ENCODE measurements around the gene ROR2.
"Not testable (repeated sequence)": the region's sequence is repeated elsewhere in the genome, so short reads cannot be mapped to it uniquely, and the experiment has no call there.

Gene ROR2

DNA sequence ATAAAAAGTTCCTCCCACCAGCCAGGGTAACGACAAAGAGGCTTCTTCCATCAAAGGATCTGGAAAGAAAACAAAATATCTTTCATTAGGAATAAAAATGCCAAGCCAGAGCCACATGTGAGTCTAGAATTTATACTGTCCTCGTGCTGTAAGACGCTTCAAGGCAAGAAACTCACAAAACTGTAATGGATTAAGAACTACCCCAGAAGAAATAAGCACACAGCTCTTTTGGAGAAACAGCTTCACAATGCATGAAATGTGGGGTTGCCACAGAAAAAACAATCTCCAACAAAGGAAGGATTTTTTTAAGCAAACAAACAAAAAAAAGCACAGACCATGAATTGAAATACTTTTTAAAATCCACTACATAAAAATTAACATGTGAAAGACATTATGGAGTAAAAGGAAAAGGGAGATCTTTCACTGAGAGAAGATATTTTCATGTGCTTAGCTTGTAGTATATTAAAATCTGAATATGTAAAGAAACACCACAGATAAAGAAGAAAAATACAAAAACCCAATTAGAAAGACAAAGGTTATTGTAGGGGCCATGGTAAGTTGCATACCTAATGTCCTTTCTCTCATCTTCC, 385.9 kb downstream of the ROR2 start:
- DNase-seq (no peak), ATAC-seq (no peak)
- Mint-ChIP-seq H3K27ac (no peak overlapping the region), H3K9me3 (no peaks in the 10 kb centered on the region), H3K4me3 (no peak overlapping the region), H3K4me1 (no peaks in the 10 kb centered on the region), H3K27me3 (peaks cover 37% of the 10 kb centered on the region)

DNA sequence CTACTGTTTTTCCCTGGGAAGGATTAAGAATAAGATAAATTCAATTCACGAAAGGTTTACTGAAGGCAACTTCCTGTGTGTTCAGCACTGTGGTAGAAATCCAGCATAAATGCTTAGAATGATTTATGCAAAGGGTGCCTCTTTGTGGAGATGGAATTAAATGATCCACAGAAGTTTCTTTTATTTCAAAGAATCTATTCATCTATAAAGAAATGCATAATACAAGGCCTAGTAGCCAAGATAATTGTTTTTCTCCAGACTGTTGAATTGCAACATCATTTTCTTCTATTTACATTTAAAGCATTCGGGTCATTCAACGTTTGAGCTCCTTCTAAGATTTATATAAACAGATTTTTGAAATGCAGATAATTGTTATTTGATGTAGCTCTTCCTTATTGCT, 387.6 kb downstream of the ROR2 start:
- Mint-ChIP-seq H3K27ac (peak overlapping the region in 1 of 2 donors; percentile 30), H3K9me3 (no peaks in the 10 kb centered on the region), H3K4me3 (no peak overlapping the region), H3K27me3 (peaks cover 45% of the 10 kb centered on the region), H3K4me1 (no peaks in the 10 kb centered on the region)
- ATAC-seq (no peak), DNase-seq (no peak)

DNA sequence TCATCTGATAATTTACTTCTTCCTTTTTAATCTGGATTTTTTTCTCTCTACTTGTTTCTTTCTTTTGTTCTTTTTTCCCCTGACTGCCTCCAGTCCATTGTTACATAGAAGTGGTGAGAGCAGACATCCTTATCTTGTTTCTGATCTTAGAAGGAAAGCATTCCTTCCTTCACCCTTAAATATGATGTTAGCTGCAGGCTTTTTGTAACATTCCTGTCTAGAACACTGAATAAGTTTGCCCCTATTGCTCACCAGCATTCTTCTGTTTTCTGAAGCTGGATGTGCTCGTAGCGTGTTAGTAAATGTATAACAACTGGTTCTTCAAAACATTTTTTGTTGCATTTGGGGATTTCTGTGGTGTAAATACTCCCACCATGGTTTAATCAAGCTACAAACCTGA, 389.7 kb downstream of the ROR2 start:
- no peak for DNase-seq
- H3K27me3 Mint-ChIP-seq, result peaks cover 45% of the 10 kb centered on the region
- no peaks in the 10 kb centered on the region for H3K4me1 Mint-ChIP-seq
- no peak for ATAC-seq
- no peak overlapping the region for H3K4me3 Mint-ChIP-seq
- H3K9me3 Mint-ChIP-seq, result no peaks in the 10 kb centered on the region
- no peak overlapping the region for H3K27ac Mint-ChIP-seq

DNA sequence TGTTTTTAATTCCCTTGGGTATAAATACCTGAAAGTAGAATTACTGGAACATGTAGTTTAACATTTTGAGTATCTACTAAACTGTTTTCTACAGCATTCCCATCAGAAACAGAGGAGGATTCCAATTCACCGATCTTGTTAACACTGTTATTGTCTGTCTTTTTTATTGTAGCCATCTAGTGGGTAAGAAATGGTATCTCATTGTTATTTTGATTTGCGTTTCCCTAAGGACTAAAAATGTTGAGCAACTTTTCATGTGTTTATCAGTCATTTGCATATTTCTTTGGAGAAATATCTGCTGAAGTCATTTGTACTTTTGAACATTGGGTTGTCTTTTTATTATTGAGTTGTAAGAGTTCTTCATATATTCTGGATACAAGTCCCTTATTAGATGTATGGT, 391.1 kb downstream of the ROR2 start:
- H3K9me3 Mint-ChIP-seq, result no peaks in the 10 kb centered on the region
- no peak for DNase-seq
- peaks cover 45% of the 10 kb centered on the region for H3K27me3 Mint-ChIP-seq
- ATAC-seq, result no peak
- no peaks in the 10 kb centered on the region for H3K4me1 Mint-ChIP-seq
- no peak overlapping the region for H3K4me3 Mint-ChIP-seq
- H3K27ac Mint-ChIP-seq, result no peak overlapping the region

DNA sequence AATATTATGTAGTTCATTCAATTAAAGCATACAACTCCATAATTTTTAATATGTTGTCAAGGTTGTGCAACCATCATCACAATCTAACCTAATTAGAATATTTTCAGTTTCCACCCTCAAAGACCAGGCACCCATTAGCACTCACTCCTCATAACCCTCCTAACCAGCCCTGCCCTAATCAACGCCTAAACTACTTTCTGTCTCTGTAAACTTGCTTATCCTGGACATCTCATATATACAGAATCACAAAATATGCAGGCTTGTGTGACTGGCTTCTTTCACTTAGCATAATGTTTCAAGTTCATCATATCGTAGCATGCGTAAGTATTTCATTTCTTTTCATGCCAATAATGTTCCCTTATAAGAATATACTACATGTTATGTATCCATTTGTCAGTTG, 391.6 kb downstream of the ROR2 start:
- Mint-ChIP-seq H3K4me1 (no peaks in the 10 kb centered on the region), H3K9me3 (no peaks in the 10 kb centered on the region), H3K27ac (no peak overlapping the region), H3K27me3 (peaks cover 40% of the 10 kb centered on the region), H3K4me3 (no peak overlapping the region)
- DNase-seq, result no peak
- ATAC-seq, result no peak

DNA sequence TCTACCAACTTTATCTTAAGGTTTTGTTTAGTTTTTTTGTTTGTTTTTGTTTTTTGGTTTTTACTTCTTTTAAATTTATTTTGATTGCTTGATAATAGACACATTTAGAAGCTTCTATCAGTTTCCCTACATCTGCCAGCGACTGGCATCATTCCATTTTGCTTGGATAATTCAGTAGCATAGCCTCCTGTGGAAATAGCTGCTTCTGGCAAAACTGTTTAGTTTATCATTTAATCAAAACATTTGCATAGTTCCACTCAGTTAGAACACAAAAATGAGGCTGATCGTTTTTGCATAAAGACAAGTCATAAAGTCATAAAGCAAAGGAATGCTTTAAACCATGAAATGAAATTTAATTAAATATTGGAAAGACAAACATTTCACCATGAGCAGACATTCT, 392.7 kb downstream of the ROR2 start:
- Mint-ChIP-seq H3K27me3 (peaks cover 36% of the 10 kb centered on the region), H3K9me3 (no peaks in the 10 kb centered on the region), H3K4me1 (no peaks in the 10 kb centered on the region), H3K27ac (no peak overlapping the region), H3K4me3 (no peak overlapping the region)
- DNase-seq (no peak), ATAC-seq (no peak)

DNA sequence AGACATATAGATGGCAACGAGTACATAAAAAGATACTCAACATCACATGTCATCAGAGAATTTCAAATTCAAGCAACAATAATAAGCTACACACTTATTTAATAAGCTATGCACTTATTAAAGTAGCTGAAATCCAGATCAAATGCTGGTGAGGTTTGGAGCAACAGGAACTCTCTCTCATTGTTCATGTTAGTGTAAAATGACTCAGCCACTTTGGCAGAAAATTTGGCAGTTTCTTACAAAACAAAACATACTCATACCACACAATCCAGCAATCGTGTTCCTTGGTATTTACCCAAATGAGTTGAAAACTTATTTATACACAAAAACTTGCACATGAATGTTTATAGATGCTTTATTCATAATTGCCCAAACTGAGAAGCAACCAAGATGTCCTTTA, 394.9 kb downstream of the ROR2 start:
- no peak overlapping the region for H3K4me3 Mint-ChIP-seq
- H3K27ac Mint-ChIP-seq, result no peak overlapping the region
- DNase-seq, result no peak
- H3K27me3 Mint-ChIP-seq, result peaks cover 16% of the 10 kb centered on the region
- ATAC-seq, result no peak
- no peaks in the 10 kb centered on the region for H3K9me3 Mint-ChIP-seq
- H3K4me1 Mint-ChIP-seq, result no peaks in the 10 kb centered on the region

DNA sequence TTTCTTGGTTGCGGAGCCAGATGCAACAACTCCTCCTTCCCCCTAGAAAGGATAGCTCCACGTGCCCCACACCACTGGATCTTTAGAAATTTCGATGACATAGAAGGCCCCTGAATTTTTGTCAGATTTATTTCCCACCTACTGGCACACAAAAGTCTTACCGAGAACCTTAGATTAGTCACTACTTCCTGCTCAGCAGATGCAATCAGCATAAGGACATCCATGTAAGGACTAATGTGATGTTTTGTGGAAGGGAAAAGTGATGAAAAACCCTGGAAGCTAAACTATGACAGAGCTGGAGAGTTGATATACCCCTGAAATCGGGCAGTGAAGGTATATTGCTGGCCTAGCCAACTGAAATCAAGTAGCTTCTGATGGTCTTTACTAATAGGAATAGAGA, 400.9 kb downstream of the ROR2 start:
- Mint-ChIP-seq H3K9me3 (no peaks in the 10 kb centered on the region), H3K4me3 (no peak overlapping the region), H3K4me1 (peaks cover 5% of the 10 kb centered on the region), H3K27ac (peak overlapping the region in 1 of 2 donors; percentile 67), H3K27me3 (peaks cover 2% of the 10 kb centered on the region)
- DNase-seq, result no peak
- ATAC-seq, result no peak

DNA sequence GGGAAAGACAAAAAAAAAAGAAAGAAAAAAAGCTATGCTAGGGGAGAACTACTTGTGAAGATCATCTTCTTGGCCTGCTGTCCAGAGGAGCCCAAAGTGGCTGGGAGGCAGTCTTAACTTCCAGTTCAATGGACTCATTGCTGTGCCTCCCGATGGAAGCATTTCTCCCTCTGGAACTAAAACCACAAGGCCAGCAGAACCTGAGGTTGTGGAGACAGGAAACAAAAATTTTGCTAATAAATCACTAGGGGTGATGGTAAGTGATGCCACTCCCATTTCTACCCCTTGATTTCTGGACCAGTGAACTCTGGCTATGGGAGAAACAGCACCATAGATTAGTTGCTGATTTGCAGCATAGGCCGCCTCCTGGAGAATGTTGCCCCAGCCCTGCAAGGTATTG, 402.9 kb downstream of the ROR2 start:
- Mint-ChIP-seq H3K27me3 (peaks cover 11% of the 10 kb centered on the region), H3K4me3 (no peak overlapping the region), H3K27ac (no peak overlapping the region), H3K9me3 (no peaks in the 10 kb centered on the region), H3K4me1 (peaks cover 5% of the 10 kb centered on the region)
- no peak for ATAC-seq
- DNase-seq, result no peak

DNA sequence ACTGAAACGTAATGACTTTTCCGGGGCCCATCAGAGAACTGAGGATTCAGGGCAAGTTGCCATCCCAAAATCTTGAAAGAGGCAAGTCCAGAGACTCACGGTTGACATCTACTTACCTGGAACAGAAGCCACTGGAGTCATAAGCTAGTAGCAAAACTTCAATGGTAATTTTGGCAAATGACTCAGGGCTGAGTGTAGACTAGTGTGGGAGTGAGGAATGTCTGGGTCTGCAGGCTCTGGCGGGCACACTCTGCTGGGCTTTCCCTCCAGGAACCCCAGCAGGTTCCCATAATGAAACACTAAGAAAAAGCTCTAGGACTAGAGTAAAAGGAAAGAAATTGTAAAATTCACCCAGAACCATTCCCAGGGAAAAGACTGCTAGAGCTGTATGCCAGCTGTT, 403.5 kb downstream of the ROR2 start:
- peaks cover 5% of the 10 kb centered on the region for H3K4me1 Mint-ChIP-seq
- ATAC-seq (no peak), DNase-seq (no peak)
- H3K27ac Mint-ChIP-seq, result no peak overlapping the region
- no peak overlapping the region for H3K4me3 Mint-ChIP-seq
- H3K9me3 Mint-ChIP-seq, result no peaks in the 10 kb centered on the region
- H3K27me3 Mint-ChIP-seq, result peaks cover 11% of the 10 kb centered on the region

DNA sequence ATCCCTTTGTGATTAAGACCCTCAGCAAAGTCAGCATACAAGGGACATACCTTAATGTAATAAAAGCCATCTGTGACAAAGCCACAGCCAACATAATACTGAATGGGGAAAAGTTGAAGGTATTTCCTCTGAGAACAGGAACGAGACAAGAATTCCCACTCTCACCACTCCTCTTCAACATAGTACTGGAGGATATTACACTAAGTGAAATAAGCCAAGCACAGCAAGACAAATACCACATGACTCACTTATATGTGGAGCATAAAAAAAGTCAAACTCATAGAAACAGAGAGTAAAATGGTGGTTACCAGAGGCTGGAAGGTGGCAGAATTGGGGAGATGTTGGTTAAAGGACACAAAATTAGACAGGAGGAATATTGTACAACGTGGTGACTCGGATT, 408.3 kb downstream of the ROR2 start:
- Mint-ChIP-seq H3K27me3 (peaks cover 34% of the 10 kb centered on the region), H3K4me3 (no peak overlapping the region), H3K9me3 (no peaks in the 10 kb centered on the region), H3K27ac (no peak overlapping the region), H3K4me1 (peaks cover 11% of the 10 kb centered on the region)
- no peak for ATAC-seq
- no peak for DNase-seq

DNA sequence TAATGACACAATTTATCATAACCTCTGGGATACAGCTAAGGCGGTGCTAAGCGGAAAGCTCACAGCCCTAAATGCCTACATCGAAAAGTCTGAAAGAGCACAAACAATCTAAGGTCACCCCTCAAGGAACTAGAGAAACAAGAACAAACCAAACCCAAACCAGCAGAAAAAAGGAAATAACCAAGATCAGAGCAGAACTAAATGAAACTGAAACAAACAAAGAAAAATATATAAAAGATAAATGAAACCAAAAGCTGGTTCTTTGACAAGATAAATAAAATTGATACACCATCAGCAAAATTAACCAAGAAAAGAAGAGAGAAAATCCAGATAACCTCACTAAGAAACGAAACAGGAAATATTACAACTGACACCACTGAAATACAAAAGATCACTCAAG, 409.5 kb downstream of the ROR2 start:
- DNase-seq, H3K9me3 Mint-ChIP-seq, H3K27ac Mint-ChIP-seq, ATAC-seq, H3K4me3 Mint-ChIP-seq: not testable (repeated sequence)
- peaks cover 34% of the 10 kb centered on the region for H3K27me3 Mint-ChIP-seq
- peaks cover 11% of the 10 kb centered on the region for H3K4me1 Mint-ChIP-seq

DNA sequence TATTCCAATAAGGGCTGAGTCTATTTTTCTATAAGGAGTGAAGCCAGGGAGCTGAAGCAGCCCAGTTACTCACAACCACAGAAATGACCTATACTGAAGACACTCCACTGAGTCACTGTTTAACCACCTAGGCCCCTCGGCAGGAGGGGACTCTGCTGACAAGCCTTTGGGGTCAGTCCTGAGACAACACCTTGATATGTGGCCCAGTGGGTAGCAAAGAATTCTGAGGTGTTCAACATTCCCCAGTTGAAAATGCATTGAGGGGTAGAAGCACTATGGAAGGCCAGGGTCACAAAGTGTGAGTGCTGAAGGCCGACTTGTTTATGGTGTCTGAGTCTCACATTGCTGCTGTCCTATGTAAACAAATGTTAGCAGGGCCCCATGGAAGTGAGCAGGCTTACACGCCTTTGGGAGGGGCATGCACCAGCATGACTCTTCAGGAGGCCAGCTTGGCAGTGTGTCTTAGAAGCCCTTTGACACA, 413.8 kb downstream of the ROR2 start:
- no peak overlapping the region for H3K4me3 Mint-ChIP-seq
- ATAC-seq (no peak), DNase-seq (no peak)
- peaks cover 46% of the 10 kb centered on the region for H3K27me3 Mint-ChIP-seq
- no peaks in the 10 kb centered on the region for H3K9me3 Mint-ChIP-seq
- H3K4me1 Mint-ChIP-seq, result peaks cover 11% of the 10 kb centered on the region
- H3K27ac Mint-ChIP-seq, result no peak overlapping the region

DNA sequence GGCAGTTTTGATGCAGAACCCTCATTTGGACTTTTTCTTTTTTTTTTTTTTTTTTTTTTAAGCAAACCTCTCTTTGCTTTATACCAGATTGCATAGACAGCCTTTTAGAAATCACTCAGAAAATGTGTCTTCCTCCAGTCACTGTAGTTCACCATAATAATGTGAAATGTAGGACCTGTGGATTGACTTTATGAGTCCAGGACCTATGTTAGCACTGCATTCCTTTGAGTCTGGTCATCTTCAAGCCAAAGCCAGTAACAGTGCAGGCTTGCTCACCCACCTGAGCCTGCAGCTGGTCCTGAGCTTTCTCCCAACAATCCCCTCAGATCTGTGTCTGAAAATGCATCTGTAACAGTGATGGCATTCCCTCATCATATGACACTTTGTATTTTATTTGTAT, 415.7 kb downstream of the ROR2 start:
- no peak overlapping the region for H3K4me3 Mint-ChIP-seq
- no peaks in the 10 kb centered on the region for H3K4me1 Mint-ChIP-seq
- no peak for ATAC-seq
- DNase-seq, result no peak
- no peaks in the 10 kb centered on the region for H3K9me3 Mint-ChIP-seq
- no peak overlapping the region for H3K27ac Mint-ChIP-seq
- H3K27me3 Mint-ChIP-seq, result peaks cover 35% of the 10 kb centered on the region

DNA sequence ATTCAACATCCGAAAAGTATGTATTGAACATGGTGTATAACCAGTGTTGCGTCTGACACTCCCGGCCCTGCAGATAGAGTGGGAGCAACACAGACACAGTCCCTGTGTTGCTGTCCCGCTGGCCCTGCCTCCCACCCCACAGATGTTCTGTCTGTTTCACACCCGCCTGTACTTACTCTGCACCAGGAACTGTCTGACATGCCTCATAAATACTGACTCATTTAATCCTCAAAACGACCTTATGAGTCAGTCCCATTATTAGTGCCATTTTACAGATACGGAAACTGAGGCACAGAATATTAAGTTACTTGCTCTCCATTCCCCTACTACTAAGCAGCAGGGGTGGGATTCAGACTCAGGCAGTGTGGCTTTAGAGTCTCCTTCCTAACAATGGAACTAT, 416.6 kb downstream of the ROR2 start:
- ATAC-seq (no peak), DNase-seq (no peak)
- Mint-ChIP-seq H3K4me3 (no peak overlapping the region), H3K9me3 (no peaks in the 10 kb centered on the region), H3K4me1 (no peaks in the 10 kb centered on the region), H3K27ac (no peak overlapping the region), H3K27me3 (peaks cover 31% of the 10 kb centered on the region)

DNA sequence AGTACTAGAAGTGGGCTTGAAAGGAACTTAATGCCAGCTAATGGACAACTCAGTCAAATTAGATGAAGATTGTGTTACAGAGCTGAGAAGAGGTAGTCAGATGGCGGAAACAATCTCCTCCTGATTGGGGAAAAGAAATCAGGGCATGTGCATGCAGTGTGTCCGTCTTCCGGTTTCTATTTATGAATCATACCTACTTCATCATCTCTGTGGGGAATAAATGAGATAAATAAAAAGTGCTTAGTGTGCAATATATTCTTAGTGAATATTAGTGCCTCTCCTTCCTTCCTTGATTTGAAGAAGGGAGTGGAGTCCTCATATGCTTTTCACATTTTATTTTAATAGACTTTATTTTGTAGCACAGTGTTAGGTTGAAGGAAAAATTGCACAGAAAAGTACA, 417.7 kb downstream of the ROR2 start:
- DNase-seq (no peak), ATAC-seq (no peak)
- H3K4me3 Mint-ChIP-seq, result no peak overlapping the region
- no peaks in the 10 kb centered on the region for H3K4me1 Mint-ChIP-seq
- no peak overlapping the region for H3K27ac Mint-ChIP-seq
- H3K9me3 Mint-ChIP-seq, result peaks cover 0 to under 1% of the 10 kb centered on the region in 2 donors
- H3K27me3 Mint-ChIP-seq, result peaks cover 33% of the 10 kb centered on the region

DNA sequence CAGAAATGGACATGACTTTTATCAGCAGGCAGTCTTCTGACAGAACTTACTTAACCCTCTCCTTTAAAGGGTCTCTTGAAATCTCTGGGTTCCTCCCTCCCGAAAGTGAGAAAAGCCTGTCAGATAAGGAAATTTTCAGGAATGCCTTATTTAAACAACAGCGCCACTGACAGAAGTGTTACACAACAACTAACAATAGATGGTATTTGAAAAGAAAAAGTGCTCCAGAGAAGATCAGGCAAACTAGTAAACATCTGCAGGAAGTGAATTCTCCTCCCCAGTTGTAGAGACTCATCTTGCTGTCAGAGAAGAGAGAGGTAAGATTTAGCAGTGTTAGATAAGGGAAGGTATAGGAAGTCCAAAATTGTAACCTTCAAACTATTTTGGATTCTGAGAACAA, 419.2 kb downstream of the ROR2 start:
- Mint-ChIP-seq H3K27ac (no peak overlapping the region), H3K4me3 (no peak overlapping the region), H3K4me1 (no peaks in the 10 kb centered on the region), H3K27me3 (peaks cover 42% of the 10 kb centered on the region), H3K9me3 (peaks cover 0 to 7% of the 10 kb centered on the region in 2 donors)
- DNase-seq (no peak), ATAC-seq (no peak)

Data from stimulated activated naive CD8-positive, alpha-beta T cell treated with anti-CD3 and anti-CD28 coated beads, Interleukin-15, amount 100 ng/mL, for 72 hours (primary cell).